Measurements from ENCODE around the gene IMMP2L. TPM values are rescaled to one million over a fixed set of nuclear protein-coding genes. Genes with fewer than 3 reads are reported as not detected.

IMMP2L gene
- total RNA-seq, 4 donors from 2014 or later = 13.5 to 23.7 (median 18.3) TPM

- 62 to 67% methylated on average over 3 of the region's 3 CpGs for WGBS, 2 donors
- no peak overlapping the region for H3K27ac ChIP-seq
- TF ChIP-seq POLR2A (IDR thresholded peaks at IDR 0.05) (no peak), CTCF (IDR thresholded peaks at IDR 0.05) (no peak), EP300 (IDR thresholded peaks at IDR 0.05) (no peak)
Measured at GRCh38 chr7:110625294-110625693, 937.0 kb downstream of the IMMP2L start.

GRCh38 chr7:110623436-110623835, 938.9 kb downstream of the IMMP2L start:
- DNase-seq (ENCODE audit: low spot score in 2 of 2) = no peak
- TF ChIP-seq POLR2A (IDR thresholded peaks at IDR 0.05) = no peak
- no peak for TF ChIP-seq EP300 (IDR thresholded peaks at IDR 0.05)
- no peak for TF ChIP-seq CTCF (IDR thresholded peaks at IDR 0.05)
- no peaks in the 10 kb centered on the region for H3K9me3 ChIP-seq
- no peaks in the 10 kb centered on the region for H3K27me3 ChIP-seq
- H3K36me3 ChIP-seq = no peaks in the 10 kb centered on the region
- WGBS, 2 donors = 94 to 95% methylated on average over 3 of the region's 3 CpGs
- H3K27ac ChIP-seq = no peak overlapping the region
- H3K4me1 ChIP-seq = no peaks in the 10 kb centered on the region
- no peak overlapping the region for H3K4me3 ChIP-seq

More at GRCh38 chr7:110625294-110625693, 937.0 kb downstream of the IMMP2L start:
- no peaks in the 10 kb centered on the region for H3K4me1 ChIP-seq
- H3K9me3 ChIP-seq = no peaks in the 10 kb centered on the region
- no peak for DNase-seq (ENCODE audit: low spot score in 2 of 2)
- no peaks in the 10 kb centered on the region for H3K36me3 ChIP-seq
- H3K4me3 ChIP-seq = no peak overlapping the region
- H3K27me3 ChIP-seq = no peaks in the 10 kb centered on the region

GRCh38 chr7:110621289-110621688, 941.0 kb downstream of the IMMP2L start:
- 92 to 93% methylated on average over 2 of the region's 2 CpGs for WGBS, 2 donors
- no peaks in the 10 kb centered on the region for H3K4me1 ChIP-seq
- H3K36me3 ChIP-seq = no peaks in the 10 kb centered on the region
- no peaks in the 10 kb centered on the region for H3K27me3 ChIP-seq
- TF ChIP-seq EP300 (IDR thresholded peaks at IDR 0.05) (no peak), CTCF (IDR thresholded peaks at IDR 0.05) (no peak), POLR2A (IDR thresholded peaks at IDR 0.05) (no peak)
- H3K9me3 ChIP-seq = no peaks in the 10 kb centered on the region
- no peak overlapping the region for H3K27ac ChIP-seq
- no peak for DNase-seq (ENCODE audit: low spot score in 2 of 2)
- H3K4me3 ChIP-seq = no peak overlapping the region

GRCh38 chr7:110620110-110620735, 942.1 kb downstream of the IMMP2L start:
- DNase-seq (ENCODE audit: low spot score in 2 of 2) = no peak
- 84 to 90% methylated on average over 7 of the region's 7 CpGs for WGBS, 2 donors
- H3K9me3 ChIP-seq = no peaks in the 10 kb centered on the region

More at GRCh38 chr7:110620110-110620735, 942.1 kb downstream of the IMMP2L start:
- Histone ChIP-seq H3K27me3 (no peaks in the 10 kb centered on the region), H3K4me1 (no peaks in the 10 kb centered on the region), H3K4me3 (no peak overlapping the region), H3K27ac (no peak overlapping the region), H3K36me3 (no peaks in the 10 kb centered on the region)
- TF ChIP-seq CTCF (IDR thresholded peaks at IDR 0.05) (no peak), POLR2A (IDR thresholded peaks at IDR 0.05) (no peak), EP300 (IDR thresholded peaks at IDR 0.05) (no peak)

Small RNA genes lying within 50 kb of the gene (small RNA-seq; reads per million reads assigned to genes)
- not detected for gene AC003989.2
